HG03103 (cell line): Measurements from ENCODE around the gene DEPDC5.

Experiments used
- ATAC-seq: cut with Tn5 transposase; IDR thresholded peaks from one replicate; pipeline ENCODE4 v1.9.1; 2021; ENCODE audit warnings: low read depth; ENCODE audit not compliant: unreplicated experiment

The DEPDC5 gene

GRCh38 chr22:31846161-31847115 lies 92.6 kb downstream of the DEPDC5 start:
- ATAC-seq: no peak

GRCh38 chr22:31848411-31848810 lies 94.6 kb downstream of the DEPDC5 start:
- ATAC-seq: no peak

DNA sequence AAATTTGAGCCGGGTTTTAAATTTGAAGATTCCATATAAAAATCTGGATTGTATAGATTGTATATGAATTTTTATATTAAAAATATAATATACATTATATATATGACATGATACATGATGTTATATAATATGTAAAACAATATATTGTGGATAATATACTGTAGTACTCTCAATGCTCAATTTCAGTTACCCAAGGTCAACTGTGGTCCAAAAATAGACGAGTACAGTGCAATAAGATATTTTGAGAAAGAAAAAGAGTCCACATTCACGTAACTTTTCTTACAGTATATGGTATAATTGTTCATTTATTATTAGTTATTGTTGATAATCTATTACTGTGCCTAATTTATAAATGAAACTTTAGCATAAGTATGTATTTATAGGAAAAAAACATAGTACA lies 96.3 kb downstream of the DEPDC5 start:
- ATAC-seq: no peak

DNA sequence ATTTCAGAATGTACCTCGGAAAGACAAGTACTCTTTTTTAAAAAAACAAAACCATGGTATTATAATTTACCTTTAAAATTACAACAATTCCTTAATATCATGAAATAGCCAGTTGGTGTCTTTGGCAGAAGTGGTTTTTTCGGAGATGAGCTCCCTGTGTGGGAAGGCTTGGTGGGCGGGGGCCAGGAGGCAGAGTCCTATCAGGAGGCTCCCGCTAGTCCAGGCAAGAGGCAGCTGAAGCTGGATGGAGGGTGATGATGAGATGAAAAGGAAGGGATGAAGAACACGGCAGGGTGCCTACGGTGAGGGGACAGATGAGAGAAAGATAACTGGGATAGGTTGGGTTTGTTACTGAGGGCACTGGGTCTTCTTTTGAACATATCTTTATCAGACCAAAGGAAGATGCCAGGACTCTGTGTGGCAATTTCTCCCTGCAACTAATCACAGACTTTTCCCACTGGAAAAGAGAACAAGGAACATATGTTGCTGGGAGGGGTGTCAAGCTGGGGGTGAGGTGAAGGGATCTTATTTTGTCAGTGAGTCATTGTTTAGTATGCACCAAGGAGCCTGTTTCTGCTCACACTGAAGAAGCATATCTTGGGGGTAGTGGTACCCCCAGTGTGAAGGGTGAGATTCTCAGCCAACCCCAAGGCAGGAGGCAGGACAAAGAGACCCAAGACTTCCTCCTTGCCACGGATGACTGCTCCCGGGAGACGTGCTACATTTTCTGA lies 99.0 kb downstream of the DEPDC5 start:
- no peak for ATAC-seq

DNA sequence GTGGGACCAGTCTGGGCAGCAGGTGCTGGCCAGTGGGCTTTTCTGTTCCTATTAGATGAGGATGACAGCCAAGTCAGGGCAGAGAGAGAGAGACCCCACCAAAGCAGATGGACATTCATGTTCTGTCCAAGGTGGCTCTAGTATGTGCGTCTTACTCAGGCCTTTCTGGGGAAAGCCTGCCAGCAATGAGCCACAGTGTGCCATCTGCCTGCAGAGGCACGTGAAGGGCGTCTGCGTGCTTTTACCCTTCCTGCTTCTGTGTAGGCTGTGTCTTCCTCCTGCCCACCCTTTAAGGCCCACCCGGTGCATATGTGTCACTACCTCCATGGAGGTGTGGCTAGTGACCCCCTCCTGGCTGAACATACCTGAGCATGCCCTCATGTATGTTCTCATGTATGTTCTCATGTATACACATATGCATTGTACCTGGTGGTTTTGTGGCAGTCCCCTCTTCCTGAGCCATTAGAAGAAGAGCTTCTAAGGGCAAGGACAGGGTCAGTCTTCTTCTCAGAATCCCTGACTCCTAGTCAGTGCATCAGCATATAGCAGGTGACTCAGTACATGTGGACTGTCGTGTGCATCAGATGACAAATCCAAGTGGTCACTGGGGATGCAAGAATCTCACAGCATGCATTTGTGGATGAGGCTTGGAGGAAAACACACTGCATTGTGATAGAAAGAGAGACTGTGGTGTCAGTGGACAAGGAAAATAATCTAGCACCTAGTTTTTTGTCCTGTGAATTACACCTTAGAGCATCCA lies 100.1 kb downstream of the DEPDC5 start:
- ATAC-seq: no peak

DNA sequence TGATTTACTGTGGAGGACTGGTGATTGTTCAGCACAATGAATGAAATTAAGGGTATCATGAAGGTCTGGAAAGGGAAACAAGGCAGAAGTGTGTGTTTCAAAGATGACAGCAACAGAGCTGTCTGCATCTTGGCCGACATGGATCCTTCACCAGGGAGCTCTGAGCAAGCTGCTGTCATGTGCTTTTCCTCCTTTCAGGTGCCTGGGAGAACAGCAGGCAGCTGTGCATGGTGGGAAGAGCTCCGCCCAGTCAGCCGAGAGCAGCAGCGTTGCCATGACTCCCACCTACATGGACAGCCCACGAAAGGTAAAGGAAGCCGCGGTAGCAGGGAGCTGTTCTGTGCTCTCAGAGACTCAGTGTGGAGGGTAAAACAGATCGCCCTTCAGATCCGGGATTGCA lies 103.4 kb downstream of the DEPDC5 start:
- ATAC-seq: no peak

DNA sequence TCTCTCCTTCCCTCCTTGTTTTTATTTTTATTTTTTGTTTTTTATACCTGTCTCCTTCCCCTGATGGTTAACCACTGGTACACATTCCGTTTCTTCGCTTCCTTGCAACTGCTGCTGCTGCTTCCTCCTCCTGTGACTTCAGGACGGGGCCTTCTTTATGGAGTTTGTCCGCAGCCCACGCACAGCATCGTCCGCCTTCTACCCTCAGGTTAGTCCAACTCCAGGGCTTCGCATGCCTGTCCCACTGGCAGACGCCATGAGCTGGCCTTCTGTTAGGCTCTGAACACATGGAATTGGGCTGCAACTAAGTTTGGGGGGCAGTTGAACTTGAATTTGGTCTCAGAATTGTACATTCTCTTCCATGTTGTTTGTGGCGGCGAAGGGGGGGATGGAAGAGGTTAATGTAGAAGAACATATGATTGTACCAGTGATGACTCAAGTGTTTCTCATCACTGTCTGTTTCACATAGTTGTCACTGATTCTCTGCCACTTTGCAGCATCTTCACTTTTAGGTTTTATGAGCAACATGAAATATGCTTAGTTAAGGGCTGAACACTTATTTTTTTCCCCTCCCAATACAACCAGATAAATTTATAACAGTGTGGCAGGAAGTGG lies 107.5 kb downstream of the DEPDC5 start:
- no peak for ATAC-seq

DNA sequence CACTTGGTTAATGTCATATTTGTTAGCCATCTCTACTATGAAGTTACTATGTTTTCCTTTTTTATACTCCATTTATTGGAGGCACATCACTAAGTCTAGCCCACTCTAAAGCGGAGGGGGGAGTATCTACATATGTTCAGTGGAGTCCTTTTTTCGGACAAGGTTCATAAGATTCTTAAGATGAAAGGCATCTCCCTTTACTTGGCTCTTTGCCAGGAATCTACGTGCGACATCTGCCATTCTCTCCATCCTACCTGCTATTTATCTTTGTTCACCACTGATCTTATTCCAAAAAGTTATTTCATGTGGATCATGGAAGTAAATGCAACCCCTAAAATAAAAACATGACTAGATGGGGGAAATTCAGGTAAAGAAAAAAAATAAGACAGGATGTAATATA lies 113.1 kb downstream of the DEPDC5 start:
- ATAC-seq: no peak

DNA sequence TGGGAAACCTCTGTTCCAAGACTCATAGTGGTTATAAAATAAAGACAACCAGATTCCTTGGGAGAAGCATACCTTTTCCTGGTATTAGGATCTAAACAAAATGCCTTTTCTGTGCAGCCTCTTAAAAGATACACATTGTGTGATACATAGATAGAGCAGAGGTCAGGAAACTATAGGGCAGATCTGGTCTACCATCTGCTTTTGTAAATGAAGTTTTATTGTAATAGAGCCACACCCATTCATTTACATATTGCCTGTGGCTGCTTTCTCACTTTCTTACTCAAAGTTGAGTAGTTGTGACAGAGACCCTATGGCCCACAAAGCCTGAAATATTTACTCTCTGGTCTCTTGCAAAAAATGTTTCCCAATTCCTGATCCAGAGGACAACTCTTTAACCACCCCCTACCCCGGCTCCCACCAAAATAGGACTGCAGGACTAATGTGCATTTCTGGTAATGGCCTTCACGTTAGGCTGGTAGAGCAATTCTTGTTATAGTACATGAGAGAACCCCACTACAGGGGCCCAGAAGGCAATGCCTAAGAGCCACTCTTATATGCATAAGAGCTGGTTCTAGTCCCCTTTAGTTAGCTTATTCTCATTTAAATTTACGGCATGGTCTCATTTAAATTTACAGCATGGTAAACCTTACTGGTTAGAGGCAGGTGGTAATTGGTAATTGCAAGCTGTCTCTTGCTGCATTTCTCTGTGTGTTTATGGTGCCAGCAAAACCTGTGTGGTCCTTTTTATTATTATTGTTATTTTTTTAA lies 113.8 kb downstream of the DEPDC5 start:
- ATAC-seq: no peak

DNA sequence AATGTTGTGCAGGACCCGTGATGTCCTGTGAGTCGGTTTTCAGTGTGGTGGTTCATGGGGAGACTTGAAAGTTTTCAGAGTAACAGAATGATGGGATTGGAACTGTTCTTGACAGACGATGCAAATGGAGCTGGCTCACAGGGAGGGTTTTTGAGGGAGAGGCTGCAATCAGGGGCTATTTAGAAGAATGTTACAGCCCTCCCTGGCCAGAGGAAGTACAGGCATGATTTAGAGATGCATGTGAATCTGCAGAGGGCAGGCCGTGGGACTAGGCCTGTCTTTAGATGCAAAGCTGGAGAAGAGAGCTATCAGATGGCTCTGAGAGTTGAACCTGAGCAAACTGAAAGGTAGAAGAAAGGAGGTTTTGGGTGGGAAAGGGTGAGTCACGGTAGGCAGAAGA lies 115.9 kb downstream of the DEPDC5 start:
- no peak for ATAC-seq

- no peak for ATAC-seq
Measured at GRCh38 chr22:31870890-31871289, 117.1 kb downstream of the DEPDC5 start.

GRCh38 chr22:31871480-31871879 lies 117.7 kb downstream of the DEPDC5 start:
- ATAC-seq: no peak

DNA sequence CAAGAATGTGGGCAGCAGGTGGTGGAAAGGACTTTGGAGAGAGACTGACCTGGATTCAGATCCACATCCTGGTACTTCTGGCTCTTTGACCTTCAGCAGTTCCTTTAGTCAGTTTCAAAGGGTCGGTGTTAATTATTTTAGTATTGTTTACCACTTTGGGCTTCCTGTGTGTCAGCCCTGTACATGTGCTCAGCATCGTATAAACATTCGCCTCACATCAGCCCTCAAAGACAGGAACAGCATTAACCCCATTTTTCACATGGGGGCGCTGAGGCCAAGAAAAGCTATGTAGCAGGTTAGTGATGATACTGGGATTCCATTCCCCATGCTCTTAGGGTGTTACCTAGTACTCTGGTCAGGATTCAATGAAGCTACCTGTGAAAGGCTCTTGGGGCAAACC lies 118.4 kb downstream of the DEPDC5 start:
- no peak for ATAC-seq

GRCh38 chr22:31874821-31875220 lies 121.0 kb downstream of the DEPDC5 start:
- no peak for ATAC-seq

- ATAC-seq: no peak
Measured at GRCh38 chr22:31876156-31876920, 122.5 kb downstream of the DEPDC5 start.

DNA sequence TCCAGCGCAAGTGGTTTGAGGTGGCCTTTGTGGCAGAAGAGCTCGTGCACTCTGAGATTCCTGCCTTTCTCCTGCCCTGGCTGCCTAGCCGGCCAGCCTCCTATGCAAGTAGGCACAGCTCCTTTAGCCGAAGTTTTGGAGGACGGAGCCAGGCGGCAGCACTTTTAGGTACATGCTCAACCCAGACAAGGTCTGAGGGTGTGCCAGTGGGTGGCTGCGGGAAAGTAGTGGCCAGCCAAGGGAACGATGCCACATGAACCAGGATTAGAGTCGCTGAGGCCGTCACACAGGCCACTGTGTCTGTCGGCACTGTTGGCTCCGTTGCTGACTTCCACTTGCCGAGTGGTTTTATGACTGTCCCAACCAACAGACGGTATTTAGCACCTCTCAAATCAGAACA lies 125.8 kb downstream of the DEPDC5 start:
- no peak for ATAC-seq

- ATAC-seq: no peak
Measured at GRCh38 chr22:31881200-31881599, 127.4 kb downstream of the DEPDC5 start.

DNA sequence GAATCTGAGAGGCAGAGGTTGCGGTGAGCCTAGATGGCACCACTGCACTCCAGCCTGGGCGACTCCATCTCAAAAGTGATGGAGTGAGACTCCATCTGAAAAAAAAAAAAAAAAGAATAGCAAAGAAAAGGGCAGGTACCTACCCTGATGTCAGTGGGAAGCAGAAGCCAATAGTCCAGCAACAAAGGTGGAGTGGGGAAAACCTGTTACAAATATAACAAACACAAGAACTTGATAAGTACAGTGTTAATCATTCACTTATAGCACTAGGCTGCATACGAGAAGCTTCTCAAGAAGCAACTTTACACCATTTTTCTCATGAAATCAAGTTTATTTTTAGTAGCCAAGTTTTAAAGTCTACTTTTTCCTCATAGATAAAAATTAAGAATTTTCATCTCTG lies 128.0 kb downstream of the DEPDC5 start:
- ATAC-seq: no peak

DNA sequence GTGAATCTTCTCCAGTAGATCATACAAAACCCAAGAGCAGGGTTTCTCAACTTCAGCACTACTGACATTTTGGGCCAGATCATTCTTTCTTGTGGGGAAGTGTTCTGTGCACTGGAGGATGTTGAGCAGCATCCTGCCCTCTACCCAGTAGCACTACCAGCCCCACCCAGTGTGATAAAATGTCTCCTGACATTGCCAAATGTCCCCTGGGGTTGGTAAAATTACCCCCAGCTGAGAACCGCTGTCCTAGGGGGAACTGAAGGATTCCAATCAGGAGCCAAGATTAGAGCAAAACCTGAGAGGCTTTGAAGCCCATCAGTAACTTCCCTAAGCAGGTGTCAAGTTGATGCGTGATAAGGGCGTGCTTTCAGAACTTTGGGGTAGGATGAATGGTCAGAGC lies 129.2 kb downstream of the DEPDC5 start:
- ATAC-seq: no peak
